Tibial nerve (tissue), 4 donors: ENCODE measurements around the gene ABRACL.

Experiments used
- CTCF ChIP-seq, 5 experiments: fragments of 200-600 bp in 3 of 5; fragments of 450-650 bp in 2 of 5; sonication (generic) in 3 of 5; IDR thresholded peaks; one replicate each; pipeline ENCODE4 v1.5.1; 2016 to 2019; ENCODE audit warnings: antibody characterized with exemption in 5 of 5, mild to moderate bottlenecking in 3 of 5, moderate library complexity in 2 of 5
- EP300 ChIP-seq, 2 donors: sonication (generic); formaldehyde crosslinking; IDR thresholded peaks; one replicate each; pipeline ENCODE4 v1.6.1; 2017; ENCODE audit warnings: antibody characterized with exemption in 2 of 2, mild to moderate bottlenecking in 1 of 2

DNA sequence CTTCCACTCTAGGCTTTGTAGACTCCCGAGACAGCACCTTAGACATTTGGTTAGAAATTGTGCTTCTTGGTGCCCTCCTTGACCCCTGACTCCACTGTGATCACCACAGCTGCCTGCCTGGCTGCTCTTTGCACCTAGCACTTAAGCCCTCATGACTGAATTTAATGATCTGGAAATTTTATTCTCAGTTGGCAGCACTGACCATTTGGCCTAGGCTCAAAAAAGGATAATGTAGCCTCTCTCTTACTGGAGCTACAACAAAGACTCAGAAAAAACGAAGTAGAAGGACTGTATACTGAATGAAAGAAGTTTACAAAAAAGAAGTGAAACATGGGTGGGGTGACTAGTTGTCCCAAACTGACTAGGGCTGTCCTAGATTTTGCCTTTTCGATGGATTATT lies 11.3 kb upstream of the ABRACL start:
- TF ChIP-seq EP300 (IDR thresholded peaks at IDR 0.05), result no peak
- no peak for TF ChIP-seq CTCF (IDR thresholded peaks at IDR 0.05)
